ENCODE results near the gene RBM12. TPM values are rescaled to one million over a fixed set of nuclear protein-coding genes. Genes with fewer than 3 reads are reported as not detected.
A peak's percentile ranks its signal among the peaks of the same experiment; 100 is the strongest.
"Not testable (repeated sequence)": the region's sequence is repeated elsewhere in the genome, so short reads cannot be mapped to it uniquely, and the experiment has no call there.

RBM12 gene, protein sequence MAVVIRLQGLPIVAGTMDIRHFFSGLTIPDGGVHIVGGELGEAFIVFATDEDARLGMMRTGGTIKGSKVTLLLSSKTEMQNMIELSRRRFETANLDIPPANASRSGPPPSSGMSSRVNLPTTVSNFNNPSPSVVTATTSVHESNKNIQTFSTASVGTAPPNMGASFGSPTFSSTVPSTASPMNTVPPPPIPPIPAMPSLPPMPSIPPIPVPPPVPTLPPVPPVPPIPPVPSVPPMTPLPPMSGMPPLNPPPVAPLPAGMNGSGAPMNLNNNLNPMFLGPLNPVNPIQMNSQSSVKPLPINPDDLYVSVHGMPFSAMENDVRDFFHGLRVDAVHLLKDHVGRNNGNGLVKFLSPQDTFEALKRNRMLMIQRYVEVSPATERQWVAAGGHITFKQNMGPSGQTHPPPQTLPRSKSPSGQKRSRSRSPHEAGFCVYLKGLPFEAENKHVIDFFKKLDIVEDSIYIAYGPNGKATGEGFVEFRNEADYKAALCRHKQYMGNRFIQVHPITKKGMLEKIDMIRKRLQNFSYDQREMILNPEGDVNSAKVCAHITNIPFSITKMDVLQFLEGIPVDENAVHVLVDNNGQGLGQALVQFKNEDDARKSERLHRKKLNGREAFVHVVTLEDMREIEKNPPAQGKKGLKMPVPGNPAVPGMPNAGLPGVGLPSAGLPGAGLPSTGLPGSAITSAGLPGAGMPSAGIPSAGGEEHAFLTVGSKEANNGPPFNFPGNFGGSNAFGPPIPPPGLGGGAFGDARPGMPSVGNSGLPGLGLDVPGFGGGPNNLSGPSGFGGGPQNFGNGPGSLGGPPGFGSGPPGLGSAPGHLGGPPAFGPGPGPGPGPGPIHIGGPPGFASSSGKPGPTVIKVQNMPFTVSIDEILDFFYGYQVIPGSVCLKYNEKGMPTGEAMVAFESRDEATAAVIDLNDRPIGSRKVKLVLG
- total RNA-seq: 19.3 TPM

DNA sequence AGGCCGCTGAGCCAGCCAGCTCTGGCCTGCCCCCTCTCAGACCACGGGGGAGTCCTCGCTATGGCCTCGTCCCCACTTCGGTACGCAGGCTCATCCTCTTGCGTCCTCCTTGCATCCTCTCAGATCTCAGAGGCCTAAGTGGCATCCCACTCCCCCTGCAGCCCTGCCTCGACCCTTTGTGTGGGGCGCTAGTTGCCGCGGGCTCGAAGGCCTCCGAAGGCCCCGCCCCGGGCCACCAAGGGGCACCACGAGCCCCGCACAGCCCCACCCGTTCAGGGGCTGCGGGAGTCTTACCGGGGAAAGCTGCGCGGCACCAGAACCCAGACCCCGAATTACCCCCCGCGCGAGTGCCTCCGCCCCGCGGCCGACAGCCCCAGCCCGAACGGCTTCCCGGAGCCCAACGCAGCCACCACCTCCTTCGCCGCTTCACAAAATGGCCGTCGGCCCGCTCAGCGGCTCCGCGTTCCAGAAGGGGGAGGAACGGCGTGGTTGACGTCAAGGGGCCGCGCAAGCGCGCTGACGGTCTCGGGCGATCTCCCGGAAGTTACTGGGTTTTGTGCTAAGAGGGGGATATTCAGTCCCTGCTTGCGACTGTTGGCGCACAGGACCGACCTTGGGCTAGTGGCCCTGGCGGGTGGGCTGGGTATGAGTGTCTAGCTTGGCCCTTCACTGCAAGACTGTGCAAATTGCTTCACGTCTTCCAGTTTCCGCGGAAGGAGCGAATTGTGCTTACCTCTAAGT lies at the start of gene RBM12, which contains the start of gene CPNE1:
Gene RBM12 (minus strand): TSS at position 435 of the 741 bp plus-strand sequence. CDS start 9,578 bp downstream, outside the sequence.
Gene CPNE1 (minus strand): TSS at position 435 of the 741 bp plus-strand sequence. CDS start 31,977 bp downstream, outside the sequence.
- DNase-seq (ENCODE audit: low spot score) (peak; percentile 94), ATAC-seq (peak; percentile 93)

DNA sequence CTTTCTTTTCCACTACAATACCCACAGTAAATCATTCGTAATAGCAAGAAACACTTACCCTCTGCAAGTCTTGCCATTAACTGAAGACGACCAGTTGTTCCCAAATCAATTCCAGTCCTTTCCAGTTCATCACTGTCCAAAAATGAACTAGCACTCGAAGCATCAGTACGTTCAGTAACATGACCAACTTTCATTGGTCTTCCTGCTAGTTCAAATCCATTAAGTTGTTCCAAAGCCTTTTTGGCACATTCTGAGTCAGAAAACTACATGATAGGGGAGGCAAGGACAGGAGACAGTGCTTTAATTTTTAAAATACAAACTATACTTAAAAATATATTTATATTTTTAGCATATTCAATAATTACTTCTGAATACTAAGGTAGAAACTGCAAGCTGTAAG lies 49.4 kb upstream of the RBM12 start:
- ATAC-seq (no peak), DNase-seq (ENCODE audit: low spot score) (no peak)

DNA sequence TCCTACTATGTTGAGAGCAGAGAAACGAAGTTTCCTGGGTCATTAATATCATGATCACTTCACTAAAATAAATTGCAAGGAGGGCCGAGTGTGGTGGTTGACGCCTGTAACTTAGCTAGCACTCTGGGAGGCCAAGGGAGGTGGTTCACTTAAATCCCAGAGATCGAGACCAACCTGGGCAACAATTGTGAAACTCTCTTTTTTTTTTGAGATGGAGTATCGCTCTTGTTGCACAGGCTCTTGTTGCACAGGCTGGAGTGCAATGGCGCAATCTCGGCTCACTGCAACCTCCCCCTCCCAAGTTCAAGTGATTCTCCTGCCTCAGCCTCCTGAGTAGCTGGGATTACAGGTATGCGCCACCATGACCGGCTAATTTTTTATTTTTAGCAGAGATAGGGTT lies 48.4 kb upstream of the RBM12 start:
- DNase-seq (ENCODE audit: low spot score): not testable (repeated sequence)
- ATAC-seq: peak; percentile 13

DNA sequence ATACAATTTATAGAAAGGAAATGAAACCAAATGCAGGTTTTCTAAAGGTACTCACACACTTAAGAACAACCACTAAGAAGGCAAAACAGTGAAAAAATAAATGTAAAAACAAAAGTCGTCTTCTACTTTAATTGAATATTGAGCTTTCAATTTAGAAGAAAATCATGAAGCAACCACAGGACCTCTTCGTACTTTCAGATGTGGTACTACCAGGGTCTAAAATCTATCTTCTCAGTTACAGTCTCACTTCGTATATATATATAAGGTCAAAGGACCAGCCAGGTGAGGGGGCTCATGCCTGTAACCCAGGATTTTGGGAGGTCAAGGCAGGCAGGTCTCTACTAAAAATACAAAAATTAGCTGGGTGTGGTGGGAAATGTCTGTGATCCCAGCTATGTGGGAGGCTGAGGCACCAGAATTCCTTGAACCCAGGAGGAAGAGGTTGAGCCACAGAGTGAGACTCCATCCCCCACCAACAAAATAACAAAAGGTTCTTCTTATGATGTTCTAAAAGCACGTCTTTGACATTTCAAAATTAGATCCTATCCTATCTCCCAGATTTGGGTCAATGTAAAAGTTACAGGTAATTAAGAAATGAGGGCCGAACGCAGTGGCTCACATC lies 47.0 kb upstream of the RBM12 start:
- DNase-seq (ENCODE audit: low spot score): no peak
- ATAC-seq: no peak

DNA sequence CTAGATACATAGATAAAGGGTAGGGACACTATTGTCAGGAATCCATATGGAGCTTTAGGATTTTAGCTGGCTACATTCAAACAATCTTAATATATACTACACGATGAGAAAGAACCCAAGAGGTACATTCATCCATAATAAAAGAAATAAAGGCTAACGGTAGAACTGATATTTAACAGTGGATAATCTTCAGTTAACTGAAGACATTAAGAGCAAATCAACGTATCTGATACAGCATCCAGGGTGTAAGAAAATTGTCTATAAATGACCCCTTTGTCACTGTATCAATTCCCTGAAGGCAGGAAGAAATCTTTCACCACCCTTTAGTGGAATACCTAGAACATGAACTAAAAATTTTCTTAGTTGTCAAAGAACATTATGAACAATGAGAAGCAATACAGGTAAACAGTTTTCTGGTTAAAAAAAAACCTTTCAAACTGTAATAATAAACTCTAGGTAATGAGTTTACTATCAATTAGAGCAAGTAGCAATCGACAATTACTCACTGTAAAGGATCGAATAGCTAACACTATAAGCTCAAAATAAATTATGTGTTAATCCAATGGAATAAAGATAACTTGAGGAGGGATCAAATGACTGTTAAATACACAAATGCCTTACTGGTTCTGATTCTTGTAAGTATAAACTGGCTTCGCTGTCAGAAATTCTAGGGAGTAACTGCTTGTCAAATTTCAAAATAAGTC lies 46.3 kb upstream of the RBM12 start:
- DNase-seq (ENCODE audit: low spot score): no peak
- no peak for ATAC-seq

DNA sequence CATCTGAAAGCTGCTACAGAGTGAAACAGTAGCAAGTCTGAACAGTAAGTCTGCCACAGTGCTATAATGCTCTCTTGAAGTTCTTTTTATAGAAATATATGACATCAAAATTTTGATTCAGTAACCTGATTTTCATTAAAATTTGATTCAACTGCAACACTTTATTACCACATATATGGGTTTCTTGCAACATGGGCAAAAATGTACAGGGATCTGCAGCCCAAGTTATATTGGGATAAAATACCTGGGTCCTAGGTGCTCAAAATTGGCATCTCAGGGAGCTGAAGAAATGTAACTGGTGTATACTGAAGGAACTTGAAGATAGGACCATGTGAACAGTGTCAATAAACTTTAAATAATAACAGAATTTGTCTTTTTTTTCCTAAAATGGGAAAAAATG lies 45.3 kb upstream of the RBM12 start:
- no peak for DNase-seq (ENCODE audit: low spot score)
- ATAC-seq: no peak

DNA sequence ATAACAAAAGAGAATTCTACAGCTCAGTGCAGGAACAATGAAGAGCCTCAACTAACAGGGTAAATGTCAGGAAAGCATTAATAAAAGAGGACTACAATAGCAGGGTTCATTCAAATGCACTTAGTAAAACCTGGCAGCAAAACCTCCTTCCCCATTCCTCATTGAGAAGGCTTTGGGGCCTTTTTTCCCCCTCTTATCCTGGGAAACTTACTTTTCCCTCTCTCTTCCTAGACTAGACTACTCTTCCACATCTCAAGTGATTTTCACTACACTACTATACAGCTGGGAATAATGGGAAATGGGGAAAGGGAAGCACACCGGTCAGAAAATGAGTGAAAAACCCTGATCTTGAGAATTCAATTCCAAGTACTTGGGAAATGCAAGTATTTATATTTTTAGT lies 44.6 kb upstream of the RBM12 start:
- ATAC-seq (no peak), DNase-seq (ENCODE audit: low spot score) (no peak)

DNA sequence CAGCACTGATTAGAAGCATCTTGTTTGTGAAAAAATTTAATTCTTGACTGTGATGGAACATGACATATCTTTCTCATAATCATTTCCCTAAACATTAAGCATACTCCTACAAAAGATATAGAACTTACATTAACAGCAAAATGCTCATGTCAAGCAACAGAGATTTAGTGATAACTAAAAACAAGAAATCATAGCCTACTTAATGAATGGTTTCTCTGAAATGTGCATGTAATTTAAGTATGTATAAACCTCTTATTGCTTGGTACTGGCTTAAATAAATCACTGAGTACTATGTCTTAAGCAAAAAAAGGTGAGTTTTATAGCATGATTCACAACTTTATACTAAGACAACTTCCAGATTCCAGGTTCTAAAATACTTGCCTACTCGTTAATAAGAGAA lies 43.8 kb upstream of the RBM12 start:
- ATAC-seq (no peak), DNase-seq (ENCODE audit: low spot score) (no peak)

DNA sequence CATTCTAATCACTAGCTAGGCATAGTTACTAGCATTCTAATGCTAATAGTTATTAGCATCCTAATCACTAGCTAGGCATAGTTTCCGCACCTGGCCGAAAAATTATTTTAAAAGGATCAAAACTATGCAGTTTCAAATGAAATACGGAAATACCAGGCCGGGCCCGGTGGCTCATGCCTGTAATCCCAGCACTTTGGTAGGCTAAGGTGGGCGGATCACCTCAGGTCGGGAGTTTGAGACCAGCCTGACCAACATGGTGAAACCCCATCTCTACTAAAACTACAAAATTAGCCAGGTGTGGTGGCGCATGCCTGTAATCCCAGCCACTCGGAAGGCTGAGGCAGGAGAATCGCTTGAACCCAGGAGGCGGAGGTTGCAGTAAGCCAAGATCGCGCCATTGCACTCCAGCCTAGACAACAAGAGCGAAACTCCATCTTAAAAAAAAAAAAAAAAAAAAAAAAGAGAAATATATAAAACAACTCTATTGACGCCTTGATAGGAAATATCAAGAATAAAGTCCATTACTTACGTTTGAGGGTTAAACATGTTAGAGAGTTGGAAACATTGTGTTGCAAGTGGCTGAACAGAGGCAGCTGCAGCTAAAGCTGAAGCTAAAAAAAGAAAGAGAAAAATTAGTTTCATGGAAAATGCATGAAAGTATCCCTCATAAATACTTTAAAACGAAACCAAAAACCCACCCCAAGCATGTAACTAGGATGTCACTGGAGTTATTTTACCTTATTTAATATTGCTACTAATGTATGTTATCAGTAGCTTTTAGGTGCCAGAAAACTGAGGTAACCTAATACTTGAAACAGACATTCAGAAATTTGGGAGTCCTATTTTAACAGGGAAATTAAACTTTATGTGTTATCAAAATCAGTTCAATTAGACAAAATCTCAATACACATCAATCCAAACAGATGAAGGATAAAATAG lies 42.2 kb upstream of the RBM12 start:
- DNase-seq (ENCODE audit: low spot score); ATAC-seq: not testable (repeated sequence)

DNA sequence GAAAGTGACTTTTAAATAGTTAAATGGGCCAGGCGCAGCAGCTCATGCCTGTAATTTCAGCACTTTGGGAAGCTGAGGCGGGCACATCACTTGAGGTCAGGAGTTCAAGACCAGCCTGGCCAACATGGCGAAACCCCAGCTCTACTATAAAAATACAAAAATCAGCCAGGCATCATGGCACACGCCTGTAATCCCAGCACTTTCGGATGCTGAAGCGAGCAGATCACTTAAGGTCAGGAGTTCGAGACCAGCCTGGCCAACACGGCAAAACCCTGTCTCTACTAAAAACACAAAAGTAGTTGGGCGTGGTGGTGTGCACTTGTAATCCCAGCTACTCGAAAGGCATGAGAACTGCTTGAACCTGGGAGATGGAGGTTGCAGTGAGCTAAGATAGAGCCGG lies 41.2 kb upstream of the RBM12 start:
- not testable (repeated sequence) for ATAC-seq; DNase-seq (ENCODE audit: low spot score)

DNA sequence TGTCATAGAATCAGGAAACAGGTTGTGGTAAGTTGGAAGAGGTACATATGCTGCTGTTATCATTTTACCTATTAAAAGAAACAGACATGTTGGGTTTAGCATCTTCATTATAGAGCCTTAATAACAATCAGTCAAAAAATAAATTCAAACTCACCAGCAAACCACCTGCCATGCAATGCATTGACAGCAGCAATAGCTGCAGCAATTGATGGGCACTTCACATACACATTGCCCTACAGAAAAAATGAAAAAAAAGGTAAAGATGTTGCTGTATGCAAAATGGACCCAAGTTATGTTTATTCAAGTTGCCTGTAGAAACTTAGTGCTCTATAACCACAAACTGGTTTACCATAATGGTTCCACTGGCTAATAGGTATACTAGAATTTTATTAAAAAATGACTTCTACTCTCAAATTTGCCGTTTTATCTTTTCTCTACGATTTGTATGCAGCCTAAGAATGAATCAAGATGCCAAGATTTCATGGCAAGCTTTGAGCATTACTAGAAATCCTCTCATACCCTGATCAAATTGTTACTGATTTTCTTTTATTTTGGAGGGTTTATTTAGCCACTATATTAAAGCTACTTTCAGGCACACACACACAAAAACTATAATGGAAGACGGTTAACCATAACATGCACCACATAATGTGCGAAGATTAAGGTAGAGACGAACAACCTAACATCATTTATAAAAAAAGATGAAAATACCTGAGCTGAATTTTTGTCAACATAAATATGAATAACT lies 40.0 kb upstream of the RBM12 start:
- no peak for ATAC-seq

DNA sequence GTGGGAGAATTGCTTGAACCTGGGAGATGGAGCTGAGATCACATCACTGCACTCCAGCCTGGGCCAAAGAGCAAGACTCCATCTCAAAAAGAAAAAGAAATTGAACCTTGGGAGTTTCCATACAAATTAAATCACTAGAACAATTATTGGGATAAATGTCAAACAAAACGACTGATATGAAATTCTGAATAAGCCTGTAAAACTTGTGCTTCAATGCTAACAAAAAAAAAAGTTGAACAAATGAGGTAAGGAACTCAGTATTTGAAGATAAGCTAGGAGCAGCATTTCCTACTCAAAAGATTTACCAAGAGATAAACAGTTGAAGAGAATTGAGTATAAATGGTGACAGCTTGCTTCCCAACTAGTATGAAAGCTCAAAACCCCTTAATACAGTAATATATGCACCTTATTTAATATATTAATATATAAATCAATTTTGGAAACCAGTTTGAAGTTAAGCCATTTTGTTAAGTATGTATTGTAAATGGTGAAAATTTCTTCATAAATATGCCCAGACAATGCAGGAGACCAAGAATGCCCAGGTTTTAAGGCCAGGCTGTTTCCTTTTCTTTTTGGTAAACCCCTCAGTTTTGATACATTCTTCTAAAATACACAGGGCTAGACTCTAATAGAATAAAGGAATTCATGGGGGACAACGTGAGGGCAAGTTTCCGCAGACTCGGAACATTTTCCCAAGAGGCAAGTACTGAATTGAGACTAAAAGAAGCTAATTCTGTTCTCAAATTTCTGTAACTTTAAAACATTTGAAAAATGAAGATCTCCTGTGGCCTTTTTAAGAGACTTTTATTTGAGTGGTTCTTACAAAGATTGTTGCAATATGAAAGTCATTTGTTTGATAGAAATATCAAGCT lies 38.4 kb upstream of the RBM12 start:
- no peak for ATAC-seq
- DNase-seq (ENCODE audit: low spot score): no peak

More for the DNA sequence above, 40.0 kb upstream of the RBM12 start:
- no peak for DNase-seq (ENCODE audit: low spot score)

DNA sequence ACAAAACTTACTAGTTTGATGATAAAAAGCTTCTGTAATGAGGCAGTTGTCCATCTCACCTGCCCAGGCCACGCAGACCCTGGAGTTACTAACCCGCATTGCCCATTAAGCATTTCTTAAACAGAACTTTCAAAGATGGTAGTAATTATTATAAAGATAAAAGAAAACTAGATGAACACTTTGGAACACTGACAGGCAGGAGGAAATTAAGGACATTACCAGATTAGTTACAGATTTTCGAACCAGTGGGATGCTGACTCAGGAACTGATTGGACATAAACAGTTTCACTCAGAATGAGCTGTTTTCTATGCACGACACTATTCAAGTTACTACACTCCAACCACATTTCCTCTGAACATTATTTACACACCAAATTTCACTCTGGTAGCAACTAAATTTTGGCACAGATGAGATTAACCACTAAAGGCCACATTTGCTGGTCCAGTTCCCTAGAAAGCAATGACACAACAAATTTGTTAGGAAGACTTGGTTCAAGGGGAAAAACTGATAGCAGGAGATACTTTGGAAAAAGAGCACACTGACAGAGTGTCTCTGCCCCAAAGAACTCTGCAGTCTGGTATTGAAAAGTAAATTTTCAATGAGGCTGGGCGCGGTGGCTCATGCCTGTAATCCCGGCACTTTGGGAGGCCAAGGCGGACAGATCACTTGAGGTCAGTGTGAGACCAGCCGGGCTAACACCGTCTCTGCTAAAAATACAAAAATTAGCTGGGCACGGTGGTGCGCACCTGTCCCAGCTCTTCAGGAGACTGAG lies 37.5 kb upstream of the RBM12 start:
- ATAC-seq (no peak), DNase-seq (ENCODE audit: low spot score) (peak; percentile 38)

DNA sequence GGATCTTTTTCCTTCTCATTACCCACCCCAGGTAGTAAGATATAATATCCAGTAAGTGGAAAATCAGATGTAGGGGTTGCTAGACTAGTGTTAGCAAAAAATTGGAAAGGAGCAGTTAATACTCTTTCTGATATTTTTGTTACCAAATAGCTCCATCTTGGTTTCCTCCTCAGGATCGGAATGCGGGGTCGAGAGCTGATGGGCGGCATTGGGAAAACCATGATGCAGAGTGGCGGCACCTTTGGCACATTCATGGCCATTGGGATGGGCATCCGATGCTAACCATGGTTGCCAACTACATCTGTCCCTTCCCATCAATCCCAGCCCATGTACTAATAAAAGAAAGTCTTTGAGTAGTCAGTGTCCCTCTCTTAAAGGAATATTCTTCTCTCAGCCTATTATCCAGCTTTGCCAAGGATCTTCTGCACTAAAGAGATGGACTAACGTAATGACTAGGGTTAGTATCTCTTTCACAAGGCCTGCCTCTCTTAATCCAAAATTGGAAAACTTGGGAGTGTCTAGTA lies 36.0 kb upstream of the RBM12 start:
- ATAC-seq (no peak), DNase-seq (ENCODE audit: low spot score) (no peak)

DNA sequence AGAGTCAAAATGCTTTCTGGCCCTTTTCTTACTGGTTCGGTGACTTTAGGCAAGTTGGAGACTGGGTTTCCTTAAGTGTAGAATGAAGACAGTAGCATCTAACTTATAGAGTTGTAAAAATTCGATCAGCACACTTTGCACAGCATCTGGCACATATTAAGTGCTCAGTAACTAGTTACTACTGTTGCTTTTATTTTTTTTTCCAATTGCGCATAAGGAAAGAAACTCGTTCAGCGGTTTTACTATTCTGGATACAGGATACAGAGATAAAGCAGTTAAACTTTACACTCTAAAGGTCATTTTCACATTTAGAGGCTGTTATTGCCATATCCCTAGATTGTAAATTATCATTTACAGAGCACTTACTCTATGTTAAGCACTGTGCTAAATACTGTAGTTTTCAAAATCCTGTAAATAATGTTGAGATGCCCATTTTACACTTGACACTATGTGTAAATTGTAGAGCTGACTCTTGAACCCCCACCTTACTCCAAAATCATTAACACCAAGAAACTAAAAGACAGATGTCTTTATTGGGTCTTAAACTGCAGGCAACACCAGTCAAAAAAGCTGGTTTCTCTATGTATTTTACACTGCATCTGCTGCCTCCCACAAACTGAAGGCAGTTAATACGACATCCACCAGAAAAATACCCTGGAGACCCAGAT lies 35.4 kb upstream of the RBM12 start:
- DNase-seq (ENCODE audit: low spot score) (no peak), ATAC-seq (peak; percentile 1)
